ENCODE results near the gene OOSP2.
"Not testable (repeated sequence)": the region's sequence is repeated elsewhere in the genome, so short reads cannot be mapped to it uniquely, and the experiment has no call there.

OOSP2 gene

GRCh38 chr11:60040109-60040508 is at the start of gene OOSP2:
Gene OOSP2, plus strand, starts transcription at chr11:60040409. Its CDS starts 51 bp downstream, at chr11:60040460.
- no peak for DNase-seq

GRCh38 chr11:59990421-59990820 is 49.8 kb upstream of the OOSP2 start:
- no peak for DNase-seq

GRCh38 chr11:59992425-59992824 is 47.8 kb upstream of the OOSP2 start:
- DNase-seq: no peak

GRCh38 chr11:59997800-59998199 is 42.4 kb upstream of the OOSP2 start:
- DNase-seq: no peak

GRCh38 chr11:59999691-60000090 is 40.5 kb upstream of the OOSP2 start:
- DNase-seq: no peak

GRCh38 chr11:60003729-60004128 is 36.5 kb upstream of the OOSP2 start:
- no peak for DNase-seq

GRCh38 chr11:60005360-60005759 is 34.8 kb upstream of the OOSP2 start:
- DNase-seq: no peak

- DNase-seq: no peak
Measured at GRCh38 chr11:60016881-60017280, 23.3 kb upstream of the OOSP2 start, which contains the start of gene OOSP4B. Gene OOSP4B, plus strand, starts transcription at chr11:60017181.

- DNase-seq: no peak
Measured at GRCh38 chr11:60018058-60018457, 22.2 kb upstream of the OOSP2 start.

GRCh38 chr11:60020376-60020775 is 19.8 kb upstream of the OOSP2 start:
- DNase-seq: not testable (repeated sequence)

- DNase-seq: no peak
Measured at GRCh38 chr11:60029015-60029632, 11.1 kb upstream of the OOSP2 start.

GRCh38 chr11:60050422-60050821 is 10.2 kb downstream of the OOSP2 start:
- not testable (repeated sequence) for DNase-seq

- not testable (repeated sequence) for DNase-seq
Measured at GRCh38 chr11:60050839-60051238, 10.6 kb downstream of the OOSP2 start.

GRCh38 chr11:60056349-60056969 is 16.2 kb downstream of the OOSP2 start, which contains the start of gene MS4A3:
Gene MS4A3, plus strand, starts transcription at chr11:60056665. Its CDS starts 4,496 bp downstream, at chr11:60061161.
- no peak for DNase-seq

- DNase-seq: no peak
Measured at GRCh38 chr11:60059052-60059451, 18.8 kb downstream of the OOSP2 start.

- no peak for DNase-seq
Measured at GRCh38 chr11:60059521-60060240, 19.5 kb downstream of the OOSP2 start.

GRCh38 chr11:60064111-60064510 is 23.9 kb downstream of the OOSP2 start:
- no peak for DNase-seq

- no peak for DNase-seq
Measured at GRCh38 chr11:60065801-60066200, 25.6 kb downstream of the OOSP2 start.

GRCh38 chr11:60069450-60069849 is 29.2 kb downstream of the OOSP2 start:
- no peak for DNase-seq

- DNase-seq: not testable (repeated sequence)
Measured at GRCh38 chr11:60071644-60072043, 31.4 kb downstream of the OOSP2 start.

- no peak for DNase-seq
Measured at GRCh38 chr11:60077216-60077817, 37.1 kb downstream of the OOSP2 start.

GRCh38 chr11:60077981-60078380 is 37.8 kb downstream of the OOSP2 start:
- DNase-seq: no peak

- DNase-seq: no peak
Measured at GRCh38 chr11:60078745-60079144, 38.5 kb downstream of the OOSP2 start.
